Inferior parietal cortex (tissue), 1 donor: ENCODE results near the gene PRICKLE3.

Source experiments
- DNase-seq: peaks from one replicate; pipeline ENCODE4 v3.0.0-alpha.2; 2016; ENCODE audit errors: extremely low spot score

PRICKLE3 gene

GRCh38 chrX:49206543-49206942 is 20.4 kb upstream of the PRICKLE3 start:
- no peak for DNase-seq

- no peak for DNase-seq
Measured at GRCh38 chrX:49205443-49205842, 19.3 kb upstream of the PRICKLE3 start.

GRCh38 chrX:49204709-49205108 is 18.5 kb upstream of the PRICKLE3 start:
- no peak for DNase-seq

GRCh38 chrX:49204017-49204416 is 17.8 kb upstream of the PRICKLE3 start:
- DNase-seq = no peak

- no peak for DNase-seq
Measured at GRCh38 chrX:49203536-49203935, 17.4 kb upstream of the PRICKLE3 start.

- no peak for DNase-seq
Measured at GRCh38 chrX:49202022-49202421, 15.8 kb upstream of the PRICKLE3 start.

- DNase-seq = peak; percentile 68
Measured at GRCh38 chrX:49199906-49200771, 14.0 kb upstream of the PRICKLE3 start, which contains the start of gene SYP. Gene SYP, minus strand, starts transcription at chrX:49200193. Its CDS starts 7 bp downstream, at chrX:49200186.

GRCh38 chrX:49199315-49199595 is 13.1 kb upstream of the PRICKLE3 start:
- DNase-seq = no peak

- no peak for DNase-seq
Measured at GRCh38 chrX:49198540-49199314, 12.6 kb upstream of the PRICKLE3 start.

GRCh38 chrX:49197543-49198087 is 11.4 kb upstream of the PRICKLE3 start:
- DNase-seq = no peak

GRCh38 chrX:49193542-49193964 is 7.4 kb upstream of the PRICKLE3 start:
- no peak for DNase-seq

GRCh38 chrX:49192722-49193328 is 6.7 kb upstream of the PRICKLE3 start:
- peak; percentile 40 for DNase-seq

GRCh38 chrX:49191574-49192011 is 5.4 kb upstream of the PRICKLE3 start:
- no peak for DNase-seq

- DNase-seq = peak; percentile 95
Measured at GRCh38 chrX:49190821-49191573, 4.8 kb upstream of the PRICKLE3 start.

- no peak for DNase-seq
Measured at GRCh38 chrX:49189606-49190005, 3.4 kb upstream of the PRICKLE3 start.

- DNase-seq = no peak
Measured at GRCh38 chrX:49188468-49189076, 2.4 kb upstream of the PRICKLE3 start.

GRCh38 chrX:49187526-49187925 is 1.4 kb upstream of the PRICKLE3 start:
- no peak for DNase-seq

GRCh38 chrX:49187028-49187394 is 838 bp upstream of the PRICKLE3 start:
- DNase-seq = no peak

- DNase-seq = no peak
Measured at GRCh38 chrX:49184294-49185281, 1.6 kb downstream of the PRICKLE3 start.
